ENCODE results near the gene MED13L.

The MED13L gene

DNA sequence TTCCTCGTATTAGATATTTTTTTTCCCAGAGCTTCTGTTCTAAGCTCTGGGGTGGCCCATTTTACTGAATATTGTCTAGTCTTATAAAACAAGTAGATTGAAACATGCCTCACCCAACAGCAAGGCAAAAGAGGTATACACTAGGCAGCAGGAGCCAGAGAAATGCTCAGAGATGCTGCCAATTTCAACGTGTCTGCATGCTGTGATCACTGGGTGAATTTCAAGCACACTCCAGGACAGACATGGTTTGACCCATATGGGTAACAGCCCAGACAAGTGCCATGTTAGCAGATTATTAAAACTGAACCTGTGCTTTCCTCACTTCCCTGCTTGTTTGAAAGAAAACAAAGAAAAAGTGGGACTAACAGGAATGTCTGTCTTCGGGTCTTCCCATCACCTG is 321.3 kb downstream of the MED13L start:
- no peak for DNase-seq

DNA sequence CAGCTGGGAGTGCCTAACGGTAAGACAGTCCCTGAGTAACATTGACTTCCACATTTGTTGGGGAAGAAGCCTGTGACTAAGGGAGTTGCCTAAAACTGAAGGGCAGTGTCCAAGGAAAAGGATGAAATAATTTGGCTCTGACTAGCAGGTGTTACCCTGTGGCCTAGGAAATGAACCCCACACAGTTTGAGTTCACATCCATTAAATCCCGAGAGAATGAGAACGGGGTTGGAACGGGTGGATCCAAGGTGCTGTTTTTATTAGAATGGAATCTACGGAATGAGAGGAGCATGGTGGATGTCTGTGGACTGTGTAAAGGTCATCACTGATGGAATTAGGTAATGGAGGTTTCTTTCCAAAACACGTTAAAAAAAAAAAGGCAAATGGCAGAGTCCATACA is 324.0 kb downstream of the MED13L start:
- no peak for DNase-seq

DNA sequence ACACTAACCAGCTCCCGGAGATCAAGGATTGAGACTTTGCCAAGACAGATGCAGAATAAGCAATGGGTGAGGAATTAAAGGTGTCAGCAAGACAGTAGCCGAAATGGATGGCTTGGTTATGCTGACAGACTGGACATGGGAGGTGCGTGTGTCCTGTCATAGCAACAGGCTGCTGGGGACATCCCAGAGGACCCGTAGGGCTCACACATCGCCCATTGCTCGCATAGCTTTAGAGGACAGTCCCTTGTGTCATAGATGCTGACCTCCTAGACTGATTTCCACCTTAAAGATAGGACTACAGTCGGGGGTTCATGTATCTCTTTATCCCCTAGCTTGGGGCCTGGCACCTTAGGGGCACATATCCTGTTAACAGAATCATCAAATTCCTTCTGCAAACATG is 324.5 kb downstream of the MED13L start:
- no peak for DNase-seq

DNA sequence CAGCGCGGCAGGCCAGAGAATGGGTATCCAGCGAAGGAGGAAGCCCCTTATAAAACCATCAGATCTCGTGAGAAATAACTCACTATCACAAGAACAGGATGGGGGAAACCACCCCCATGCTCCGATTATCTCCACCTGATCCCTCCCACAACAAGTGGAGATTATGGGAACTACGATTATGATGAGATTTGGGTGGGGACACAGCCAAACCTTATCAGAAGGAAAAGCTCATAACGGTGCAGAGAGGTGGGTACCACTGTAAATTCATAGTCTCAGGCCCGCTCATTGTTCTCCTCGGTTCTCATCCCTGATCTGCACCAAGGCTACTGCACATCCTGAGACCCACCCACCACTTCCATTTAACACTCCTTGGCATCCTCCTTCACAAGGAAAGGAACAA is 326.5 kb downstream of the MED13L start:
- DNase-seq: no peak

DNA sequence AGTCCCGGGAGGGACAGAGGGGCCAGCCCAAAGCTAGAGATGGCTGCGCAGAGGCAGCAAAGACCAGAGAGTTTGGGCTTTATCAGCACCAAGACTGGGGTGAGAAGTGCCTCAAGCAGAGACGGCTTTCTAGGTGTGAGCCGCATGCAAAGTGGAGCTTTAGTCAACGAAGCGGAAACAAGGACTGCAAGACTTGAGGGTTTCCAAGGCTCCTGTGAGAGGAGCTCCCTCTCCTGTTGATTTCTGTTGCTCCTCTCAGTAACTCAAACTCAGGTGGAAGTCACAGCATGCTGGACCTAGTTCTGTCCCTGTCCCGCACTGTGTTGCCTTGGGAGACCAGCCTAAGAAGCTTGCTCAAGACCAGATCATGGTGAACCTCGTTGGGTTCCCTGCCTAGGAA is 327.8 kb downstream of the MED13L start:
- DNase-seq: no peak

DNA sequence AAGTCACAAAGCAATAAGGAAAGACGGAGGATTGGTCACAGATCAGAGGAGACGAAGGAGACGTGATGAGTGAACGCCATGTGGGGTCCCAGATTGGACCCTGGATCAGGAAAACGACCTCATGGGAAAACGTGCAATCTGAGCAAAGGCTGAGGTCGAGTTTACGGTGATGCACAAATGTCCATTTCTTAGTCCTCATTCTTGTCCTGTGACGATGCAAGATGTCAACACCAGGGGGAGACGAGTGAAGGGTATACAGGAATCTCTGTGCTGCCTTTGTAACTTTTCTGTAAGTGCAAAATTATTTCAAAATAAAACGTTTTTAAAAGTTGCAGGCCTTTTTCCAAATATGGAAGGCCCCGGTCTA is 329.8 kb downstream of the MED13L start:
- no peak for DNase-seq

DNA sequence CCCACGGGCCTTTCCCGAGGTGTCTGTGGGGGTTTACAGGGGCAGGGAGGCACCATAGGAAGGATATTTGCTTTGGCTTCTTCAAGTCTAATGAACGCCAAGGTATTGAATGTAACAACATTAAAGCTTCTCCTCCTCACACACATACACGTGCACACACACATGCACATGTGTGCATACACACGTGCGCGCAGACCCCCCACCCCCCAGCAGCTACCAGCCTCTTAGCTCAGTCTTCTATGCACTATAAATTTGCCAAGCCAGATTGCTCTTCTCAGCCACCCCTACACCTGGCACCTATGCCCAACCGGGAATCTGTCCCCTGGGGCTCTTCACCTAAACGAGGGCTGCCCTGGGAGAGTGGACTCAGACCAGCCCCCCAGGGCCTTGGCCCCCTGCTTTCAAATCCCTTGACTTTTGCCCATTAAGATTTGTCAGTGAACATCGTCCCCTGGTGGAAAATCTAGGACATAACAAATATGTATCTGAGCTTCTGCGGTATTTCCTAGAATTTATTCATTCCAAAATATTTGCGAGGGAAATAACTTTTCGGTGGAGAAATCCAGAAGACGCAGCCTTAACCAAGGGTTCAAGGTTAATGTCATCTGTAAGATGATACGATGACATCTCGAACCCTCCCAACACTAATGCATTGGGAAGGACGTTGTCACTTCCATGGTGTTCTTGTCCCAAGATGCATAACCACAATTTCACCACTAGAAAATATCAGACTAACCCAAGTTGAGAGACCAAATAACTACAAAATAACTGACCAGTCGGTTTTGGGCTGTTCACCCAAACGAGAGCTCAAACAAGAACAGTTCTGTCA is 330.4 kb downstream of the MED13L start:
- DNase-seq: no peak

DNA sequence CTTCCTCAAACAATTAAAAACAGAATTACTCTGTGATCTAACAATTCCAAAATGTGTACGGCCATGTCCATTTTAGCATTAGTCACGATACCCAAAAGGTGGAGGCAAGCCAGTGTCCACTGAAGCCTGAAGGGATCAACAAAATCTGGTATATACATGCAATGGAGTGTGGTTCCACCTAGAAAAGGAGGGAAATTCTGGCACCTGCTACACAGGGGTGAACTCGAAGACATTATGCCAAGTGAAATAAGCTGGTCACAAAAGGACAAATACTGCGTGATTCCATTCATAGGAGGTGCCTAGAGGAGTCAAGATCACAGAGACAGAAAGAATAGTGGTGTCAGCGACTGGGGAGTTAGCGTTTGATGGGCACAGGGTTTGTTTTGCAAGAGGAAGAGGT is 331.4 kb downstream of the MED13L start:
- no peak for DNase-seq

DNA sequence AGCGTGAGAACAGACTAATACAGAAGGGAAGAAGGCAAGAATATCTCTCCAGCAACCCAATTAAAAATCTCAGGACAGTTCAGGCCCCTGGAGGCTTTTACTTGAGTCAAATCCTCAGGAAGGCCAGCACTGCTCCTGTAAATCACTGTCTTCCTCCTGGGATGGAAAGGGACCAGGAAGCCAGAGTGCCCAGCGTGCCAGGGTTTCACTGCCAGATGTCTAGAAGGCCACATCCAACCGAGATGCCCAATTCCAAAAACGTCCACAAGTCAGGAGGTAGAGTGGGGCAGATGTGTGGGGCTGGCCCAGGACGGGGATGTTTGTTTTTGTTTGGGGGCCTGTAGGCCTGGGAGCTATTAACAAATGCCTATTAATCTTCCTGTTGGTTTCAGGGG is 332.0 kb downstream of the MED13L start:
- no peak for DNase-seq

DNA sequence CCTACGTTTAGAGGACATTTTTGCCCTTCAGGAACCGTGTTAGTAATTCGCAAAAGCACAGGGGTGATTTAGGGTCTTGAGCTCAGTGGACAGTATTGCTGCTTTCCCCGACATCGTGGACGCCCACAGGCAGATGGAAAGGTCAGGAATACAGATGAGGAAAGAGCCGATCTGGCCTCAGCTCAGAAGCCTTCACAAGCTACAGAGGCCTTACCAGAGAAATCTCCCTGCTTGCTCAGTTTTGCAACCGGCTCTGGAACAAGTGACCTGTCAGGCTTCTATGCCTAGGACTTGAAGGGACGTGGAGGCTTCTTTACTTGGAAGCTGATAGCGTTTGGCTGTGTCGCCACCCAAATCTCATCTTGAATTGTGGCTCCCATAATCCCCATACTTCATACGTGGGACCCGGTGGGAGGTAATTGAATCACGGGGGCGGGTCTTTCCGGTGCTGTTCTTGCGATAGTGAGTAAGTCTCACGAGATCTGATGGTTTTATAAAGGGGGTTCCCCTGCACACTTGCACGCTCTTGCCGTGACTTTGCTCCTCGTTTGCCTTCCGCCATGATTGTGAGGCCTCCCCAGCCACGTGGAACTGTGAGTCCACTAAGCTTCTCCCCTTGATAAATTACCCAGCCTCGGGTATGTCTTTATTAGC is 332.5 kb downstream of the MED13L start:
- no peak for DNase-seq

DNA sequence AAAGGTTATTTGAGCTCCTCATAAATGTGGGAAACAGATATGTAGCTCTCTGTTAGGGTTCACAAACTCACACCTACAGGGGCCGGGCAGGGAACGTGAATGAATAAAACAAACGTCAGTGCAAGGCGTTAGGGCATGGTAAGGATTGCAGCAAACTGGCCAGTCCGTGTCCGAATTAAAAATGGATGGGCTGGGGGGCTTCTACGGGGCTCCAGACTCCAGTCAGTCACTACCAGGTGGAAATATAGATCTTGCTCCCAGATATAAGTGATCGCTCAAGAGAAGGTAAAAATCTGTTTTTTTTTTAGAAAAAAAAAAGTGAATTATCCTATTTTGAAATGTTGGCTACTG is 333.1 kb downstream of the MED13L start:
- no peak for DNase-seq

DNA sequence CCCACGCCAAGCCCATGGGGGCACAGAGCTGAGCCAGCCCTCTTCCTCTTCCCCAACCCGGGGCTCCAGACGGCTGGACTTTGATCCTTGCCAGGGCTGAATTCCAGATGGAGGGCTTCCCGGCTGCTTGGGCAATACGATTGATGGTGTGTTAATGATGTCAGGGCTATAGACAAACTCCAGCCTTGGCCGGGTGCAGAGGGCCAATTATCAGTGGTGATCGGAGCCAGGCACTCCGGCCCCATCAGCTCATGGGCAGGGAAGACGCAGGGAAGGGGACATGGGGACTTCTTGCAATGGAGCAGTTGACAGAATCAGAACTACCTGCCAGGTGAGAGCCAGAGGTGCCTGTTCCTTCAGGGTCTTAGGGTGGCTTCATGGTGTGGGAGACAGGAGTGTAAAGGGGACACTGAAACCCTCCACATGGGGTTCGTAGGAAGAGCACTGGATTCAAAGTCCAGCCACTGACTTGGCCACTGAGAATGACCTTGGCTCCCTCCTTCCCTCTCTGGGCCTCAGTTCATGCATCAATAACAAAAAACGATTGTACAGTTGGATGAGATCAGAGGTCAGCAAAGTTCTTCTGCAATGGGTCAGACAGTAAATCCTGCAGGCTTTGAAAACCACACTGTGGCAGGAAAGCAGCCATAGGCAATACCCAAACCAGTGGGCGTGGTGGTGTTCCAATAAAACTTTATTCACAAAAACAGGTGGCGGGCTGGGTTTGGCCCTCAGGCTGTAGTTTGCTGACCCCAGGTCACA is 333.7 kb downstream of the MED13L start:
- no peak for DNase-seq

DNA sequence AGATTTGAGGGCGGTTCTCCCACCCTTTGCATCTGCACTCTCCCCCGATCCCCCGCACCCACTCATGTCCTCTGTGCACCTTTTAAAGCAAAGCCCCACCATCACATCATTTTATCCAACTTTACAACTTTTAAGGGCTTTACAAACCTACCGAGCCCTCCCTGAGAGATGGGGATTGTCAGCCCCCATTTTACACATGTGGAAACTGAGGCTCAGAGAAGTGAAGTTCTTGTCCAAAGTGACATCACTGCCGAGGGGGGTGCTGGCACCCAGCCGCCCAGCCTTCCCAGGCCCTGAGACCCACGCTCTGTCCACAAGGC is 334.2 kb downstream of the MED13L start:
- DNase-seq: no peak

DNA sequence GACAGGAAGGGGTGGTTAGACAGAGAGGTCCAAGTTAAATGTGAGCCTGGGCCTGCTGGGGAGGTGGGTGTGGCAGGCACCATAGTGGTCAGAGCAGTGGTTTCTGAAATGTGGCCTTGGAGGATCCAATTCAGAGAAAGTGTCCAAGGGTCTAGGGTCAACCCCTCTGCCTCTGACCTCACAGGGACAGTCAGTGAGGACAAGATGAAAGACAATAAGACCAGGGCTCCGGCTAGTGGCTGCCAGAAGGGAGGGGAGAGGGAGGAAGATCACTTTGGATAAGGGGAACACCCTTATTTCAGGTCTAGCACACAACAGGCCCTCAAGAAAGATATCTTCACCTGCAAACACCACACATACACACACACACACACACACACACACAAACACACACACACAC is 335.1 kb downstream of the MED13L start:
- no peak for DNase-seq

DNA sequence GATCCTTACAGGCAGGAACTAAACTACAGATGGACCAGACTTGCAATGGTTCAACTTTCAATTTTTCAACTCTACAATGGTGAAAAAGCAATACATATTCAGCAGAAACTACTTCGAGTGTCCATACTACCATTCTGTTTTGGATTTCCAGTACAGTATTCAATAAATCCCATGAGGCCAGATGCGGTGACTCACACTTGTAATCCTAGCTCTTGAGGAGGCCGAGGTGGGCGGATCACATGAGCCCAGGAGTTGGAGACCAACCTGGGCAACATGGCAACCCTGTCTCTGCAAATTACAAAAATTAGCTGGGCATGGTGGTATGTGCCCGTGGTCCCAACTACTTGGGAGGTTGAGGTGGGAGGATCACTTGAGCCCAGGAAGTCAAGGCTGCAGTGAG is 336.1 kb downstream of the MED13L start:
- DNase-seq: no peak

DNA sequence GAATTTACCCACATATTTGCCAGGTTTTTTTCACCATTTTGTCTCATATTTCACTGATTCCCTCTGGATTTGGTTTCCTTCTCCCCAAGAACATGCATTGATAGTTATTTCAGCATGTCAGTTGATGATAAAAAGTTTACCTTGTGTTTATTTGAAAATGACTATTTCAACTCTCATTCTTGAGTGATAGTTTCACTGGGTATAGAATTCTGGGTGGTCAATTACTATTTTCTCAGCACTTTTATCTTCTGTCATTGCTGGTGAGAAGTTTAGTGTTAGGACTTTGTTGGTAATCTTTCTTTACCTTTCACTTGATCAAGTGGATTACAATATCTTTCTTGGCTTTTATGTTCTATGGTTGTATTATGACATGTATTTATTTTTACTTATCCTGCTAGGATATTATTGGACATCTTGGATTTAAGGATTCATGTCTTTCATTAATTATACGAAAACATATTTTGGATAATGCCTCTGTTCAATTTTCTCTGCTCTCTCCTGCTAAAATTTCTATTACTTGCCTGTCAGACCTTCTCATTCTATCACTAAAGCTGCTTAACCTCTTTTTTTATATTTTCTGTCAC is 338.6 kb downstream of the MED13L start:
- DNase-seq: no peak

DNA sequence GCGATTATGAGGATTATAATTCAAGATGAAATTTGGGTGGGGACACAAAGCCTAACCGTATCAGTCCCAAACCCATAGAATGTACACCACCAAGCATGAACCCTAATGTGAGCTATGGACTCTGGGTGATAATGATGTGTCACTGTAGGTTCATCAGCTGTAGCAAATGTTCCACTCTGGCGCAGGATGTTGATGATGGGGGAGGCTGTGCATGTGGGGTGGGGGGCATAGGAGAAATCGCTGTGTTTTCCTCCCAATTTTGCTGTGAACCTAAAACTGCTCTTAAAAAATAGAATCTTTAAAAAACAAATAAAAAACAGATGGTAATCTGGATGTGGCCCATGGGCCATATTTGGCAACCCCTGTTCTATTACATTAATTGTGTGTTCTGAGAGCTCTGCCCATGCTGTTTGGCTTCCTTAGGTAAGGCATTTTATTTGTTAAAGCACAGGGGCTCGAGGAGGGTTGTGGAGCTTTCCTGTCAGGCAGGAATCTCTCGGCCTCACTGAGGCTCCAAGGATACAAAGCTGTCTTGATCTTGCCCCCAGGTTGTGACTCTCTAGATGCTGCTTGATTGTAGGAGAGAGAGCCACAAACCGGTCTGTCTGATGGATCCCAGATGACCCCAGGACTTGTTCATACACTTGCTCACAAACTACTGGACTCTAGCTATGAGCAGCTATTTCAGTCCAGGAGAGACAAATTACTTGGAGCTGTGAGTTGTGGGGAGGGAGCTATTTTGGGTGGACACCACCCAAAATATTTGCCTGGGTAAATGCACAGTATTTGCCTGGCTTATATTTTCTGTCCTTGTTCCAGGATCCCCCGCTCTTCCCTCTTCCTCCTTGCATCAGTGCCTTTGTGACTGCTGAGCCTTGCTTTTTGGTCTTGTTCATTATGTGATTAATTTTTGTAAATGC is 340.2 kb downstream of the MED13L start:
- no peak for DNase-seq

DNA sequence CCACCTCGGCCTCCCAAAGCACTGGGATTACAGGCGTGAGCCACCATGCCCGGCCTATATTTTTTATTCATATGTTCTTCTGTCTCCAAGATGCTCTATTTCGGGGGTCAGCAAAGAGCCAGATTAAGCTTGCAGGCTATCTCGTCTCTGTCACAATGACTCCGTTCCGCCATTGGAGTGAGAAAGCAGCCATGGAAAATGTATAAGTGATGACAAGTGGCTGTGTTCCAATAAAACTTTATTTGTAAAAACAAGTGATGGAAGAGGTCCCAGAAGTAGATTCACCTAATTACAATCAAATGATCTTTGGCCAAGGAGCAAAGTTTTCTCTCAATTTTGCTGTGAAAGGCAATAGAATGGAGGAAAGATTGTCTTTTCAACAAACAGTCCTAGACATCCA is 342.6 kb downstream of the MED13L start:
- DNase-seq: no peak

DNA sequence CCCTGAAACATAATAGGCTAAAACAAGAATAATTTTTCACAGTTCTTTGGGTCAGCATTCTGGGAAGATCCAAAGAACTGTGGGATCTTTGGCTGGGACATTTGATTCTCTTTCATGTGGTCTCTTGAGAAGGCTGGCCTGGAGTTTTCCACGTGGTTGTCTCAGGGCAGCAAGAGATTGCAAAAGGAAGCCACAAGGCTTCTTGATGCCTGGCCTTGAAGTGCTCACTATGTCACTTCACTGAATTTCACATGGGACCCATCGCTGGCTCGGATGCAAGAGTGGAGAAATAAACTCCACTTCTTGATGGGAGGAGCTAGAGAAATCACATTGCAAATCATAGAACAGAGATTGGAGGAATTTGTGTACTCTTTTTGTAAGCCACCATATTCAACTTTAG is 343.4 kb downstream of the MED13L start:
- DNase-seq: no peak

DNA sequence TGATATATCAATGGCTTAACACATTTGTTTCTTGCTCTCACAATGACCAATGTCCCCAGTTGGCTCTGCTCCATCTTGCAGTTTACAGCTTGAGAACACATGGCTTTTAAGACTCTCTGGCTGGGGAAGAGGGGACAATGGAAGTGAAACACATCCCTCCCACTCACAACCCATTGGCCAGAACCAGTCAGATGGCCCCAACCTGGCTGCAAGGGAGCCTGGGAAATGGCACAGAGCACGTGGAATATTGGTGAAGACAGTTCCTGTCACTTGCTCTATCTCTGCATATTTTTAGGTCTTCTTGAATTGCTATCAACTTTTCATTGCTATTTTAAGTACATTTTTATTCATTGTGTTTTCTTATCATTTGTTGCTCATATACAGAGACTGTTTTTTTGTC is 345.4 kb downstream of the MED13L start:
- no peak for DNase-seq

DNA sequence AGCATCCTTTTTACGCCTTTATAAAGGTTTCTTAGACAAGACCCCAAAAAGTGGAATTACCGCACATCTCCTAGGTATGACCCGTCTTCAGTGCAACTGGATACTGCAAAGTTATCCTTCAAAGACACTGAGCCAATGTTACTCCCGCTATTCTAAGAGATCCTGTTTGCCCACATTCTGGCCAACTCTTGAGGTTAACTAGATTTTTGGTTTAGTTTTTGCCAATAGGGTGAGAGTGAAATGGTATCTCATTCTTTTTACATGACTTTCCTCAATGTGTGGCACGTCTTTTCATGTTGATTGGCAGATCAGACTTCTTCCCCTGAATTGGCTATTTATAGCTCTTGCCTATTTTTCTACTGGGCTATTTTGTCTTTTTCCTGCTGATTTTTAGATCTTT is 347.2 kb downstream of the MED13L start:
- no peak for DNase-seq

DNA sequence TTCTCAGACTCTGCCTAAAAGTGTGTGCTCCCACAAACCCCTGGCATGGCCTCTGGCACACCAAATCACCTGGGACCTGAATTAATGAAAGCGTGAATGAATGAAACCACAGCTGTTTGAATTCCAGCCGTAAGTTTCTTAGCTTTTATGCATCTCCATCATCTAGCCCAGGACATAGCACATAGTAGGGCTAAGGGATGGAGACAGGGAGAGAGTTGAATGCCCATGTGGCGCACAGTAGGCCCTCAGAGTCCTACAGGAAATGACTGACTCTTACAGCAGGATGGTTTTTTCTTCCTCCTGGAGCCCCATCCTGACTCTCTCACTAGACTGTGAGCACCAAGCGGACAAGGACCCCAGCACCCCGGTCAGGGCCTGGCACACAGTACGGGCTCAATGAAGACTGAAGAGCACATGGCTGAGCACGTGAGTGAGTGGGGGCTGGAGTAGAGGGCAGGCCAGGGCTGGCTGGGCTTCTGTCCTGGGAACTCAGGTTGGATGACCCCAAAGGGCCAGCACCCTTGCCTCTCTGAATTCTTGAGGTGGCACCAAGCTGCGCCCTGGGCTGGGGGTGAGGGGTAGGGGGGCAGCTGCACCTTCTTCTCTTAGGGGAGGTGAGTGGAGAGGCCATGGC is 351.3 kb downstream of the MED13L start:
- DNase-seq: no peak
